Measurements from ENCODE around the gene AP2B1. TPM values are rescaled to one million over a fixed set of nuclear protein-coding genes. Genes with fewer than 3 reads are reported as not detected.

The AP2B1 gene
- total and polyA plus RNA-seq, 2 experiments from 2014 or later: 76.1 to 87.0 TPM

- no peak overlapping the region for H2AFZ ChIP-seq
- H3K79me2 ChIP-seq: no peaks in the 10 kb centered on the region
- H3K4me3 ChIP-seq: no peak overlapping the region
- WGBS (ENCODE audit: low lambda C conversion rate, missing lambda C conversion rate): 58% methylated on average over 2 of the region's 2 CpGs
- no peaks in the 10 kb centered on the region for H3K27me3 ChIP-seq
- H3K4me2 ChIP-seq: no peak overlapping the region
- TF ChIP-seq EZH2 (IDR thresholded peaks at IDR 0.05; ENCODE audit: borderline replicate concordance): no peak
- no peak for TF ChIP-seq EZH2phosphoT487 (IDR thresholded peaks at IDR 0.05; ENCODE audit: low read depth, severe bottlenecking, unreplicated experiment)
- TF ChIP-seq, protein P1, sequence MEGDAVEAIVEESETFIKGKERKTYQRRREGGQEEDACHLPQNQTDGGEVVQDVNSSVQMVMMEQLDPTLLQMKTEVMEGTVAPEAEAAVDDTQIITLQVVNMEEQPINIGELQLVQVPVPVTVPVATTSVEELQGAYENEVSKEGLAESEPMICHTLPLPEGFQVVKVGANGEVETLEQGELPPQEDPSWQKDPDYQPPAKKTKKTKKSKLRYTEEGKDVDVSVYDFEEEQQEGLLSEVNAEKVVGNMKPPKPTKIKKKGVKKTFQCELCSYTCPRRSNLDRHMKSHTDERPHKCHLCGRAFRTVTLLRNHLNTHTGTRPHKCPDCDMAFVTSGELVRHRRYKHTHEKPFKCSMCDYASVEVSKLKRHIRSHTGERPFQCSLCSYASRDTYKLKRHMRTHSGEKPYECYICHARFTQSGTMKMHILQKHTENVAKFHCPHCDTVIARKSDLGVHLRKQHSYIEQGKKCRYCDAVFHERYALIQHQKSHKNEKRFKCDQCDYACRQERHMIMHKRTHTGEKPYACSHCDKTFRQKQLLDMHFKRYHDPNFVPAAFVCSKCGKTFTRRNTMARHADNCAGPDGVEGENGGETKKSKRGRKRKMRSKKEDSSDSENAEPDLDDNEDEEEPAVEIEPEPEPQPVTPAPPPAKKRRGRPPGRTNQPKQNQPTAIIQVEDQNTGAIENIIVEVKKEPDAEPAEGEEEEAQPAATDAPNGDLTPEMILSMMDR (IDR thresholded peaks at IDR 0.05; ENCODE audit: poor library complexity): no peak
- no peaks in the 10 kb centered on the region for H3K9me2 ChIP-seq (replicated peaks; ENCODE audit: insufficient read depth)
- no peaks in the 10 kb centered on the region for H4K20me1 ChIP-seq (ENCODE audit: insufficient read depth, poor library complexity, severe bottlenecking)
- H3K9me3 ChIP-seq (ENCODE audit: low read depth): no peaks in the 10 kb centered on the region
- no peaks in the 10 kb centered on the region for H3K36me3 ChIP-seq (replicated peaks; ENCODE audit: insufficient read depth, low read depth)
- no peak for DNase-seq (ENCODE audit: low spot score)
- H3K4me1 ChIP-seq (ENCODE audit: insufficient read depth): no peaks in the 10 kb centered on the region
- H3K27ac ChIP-seq: no peak overlapping the region
These were observed 107.8 kb downstream of the AP2B1 start for GRCh38 chr17:35694906-35695305.

DNA sequence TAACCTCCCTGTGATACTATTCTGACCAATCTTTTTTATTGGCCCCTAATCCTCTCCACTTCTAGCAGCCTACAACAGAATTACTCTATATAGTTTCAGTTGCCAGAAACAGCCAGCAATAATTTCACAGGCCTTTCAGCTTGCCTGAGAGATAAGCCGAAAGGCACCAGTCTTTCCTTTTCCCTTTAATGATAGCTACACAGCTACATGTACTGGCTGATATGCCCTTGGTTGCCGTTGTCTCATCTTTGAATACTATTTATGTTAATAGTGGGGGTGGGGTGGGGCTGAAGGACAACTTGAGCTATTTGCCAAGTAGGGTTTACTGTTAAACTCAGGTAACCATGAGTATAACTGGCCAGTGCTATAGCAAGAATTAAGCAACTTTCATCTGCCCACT, 108.5 kb downstream of the AP2B1 start:
- no peak overlapping the region for H3K27ac ChIP-seq
- 49% methylated on average over 2 of the region's 2 CpGs for WGBS (ENCODE audit: low lambda C conversion rate, missing lambda C conversion rate)
- no peaks in the 10 kb centered on the region for H3K4me1 ChIP-seq (ENCODE audit: insufficient read depth)
- H3K36me3 ChIP-seq (replicated peaks; ENCODE audit: insufficient read depth, low read depth): no peaks in the 10 kb centered on the region
- no peak overlapping the region for H3K4me3 ChIP-seq
- H2AFZ ChIP-seq: no peak overlapping the region
- no peaks in the 10 kb centered on the region for H3K79me2 ChIP-seq
- DNase-seq (ENCODE audit: low spot score): no peak
- no peaks in the 10 kb centered on the region for H4K20me1 ChIP-seq (ENCODE audit: insufficient read depth, poor library complexity, severe bottlenecking)
- H3K9me2 ChIP-seq (replicated peaks; ENCODE audit: insufficient read depth): no peaks in the 10 kb centered on the region
- no peak overlapping the region for H3K4me2 ChIP-seq
- H3K27me3 ChIP-seq: no peaks in the 10 kb centered on the region
- no peaks in the 10 kb centered on the region for H3K9me3 ChIP-seq (ENCODE audit: low read depth)
- TF ChIP-seq, protein P1 (IDR thresholded peaks at IDR 0.05; ENCODE audit: poor library complexity): no peak
- TF ChIP-seq EZH2 (IDR thresholded peaks at IDR 0.05; ENCODE audit: borderline replicate concordance): no peak

- Histone ChIP-seq H3K36me3 (replicated peaks; ENCODE audit: insufficient read depth, low read depth) (no peaks in the 10 kb centered on the region), H3K9me3 (ENCODE audit: low read depth) (no peaks in the 10 kb centered on the region), H2AFZ (no peak overlapping the region), H3K27me3 (no peaks in the 10 kb centered on the region), H3K4me3 (no peak overlapping the region), H3K4me1 (ENCODE audit: insufficient read depth) (no peaks in the 10 kb centered on the region), H3K9me2 (replicated peaks; ENCODE audit: insufficient read depth) (no peaks in the 10 kb centered on the region), H3K4me2 (no peak overlapping the region), H3K27ac (no peak overlapping the region), H3K79me2 (no peaks in the 10 kb centered on the region), H4K20me1 (ENCODE audit: insufficient read depth, poor library complexity, severe bottlenecking) (no peaks in the 10 kb centered on the region)
- TF ChIP-seq, protein P1 (IDR thresholded peaks at IDR 0.05; ENCODE audit: poor library complexity): no peak
- no peak for TF ChIP-seq EZH2phosphoT487 (IDR thresholded peaks at IDR 0.05; ENCODE audit: low read depth, severe bottlenecking, unreplicated experiment)
- TF ChIP-seq EZH2 (IDR thresholded peaks at IDR 0.05; ENCODE audit: borderline replicate concordance): no peak
- 85% methylated on average over 2 of the region's 2 CpGs for WGBS (ENCODE audit: low lambda C conversion rate, missing lambda C conversion rate)
- DNase-seq (ENCODE audit: low spot score): no peak
These were observed 111.7 kb downstream of the AP2B1 start for GRCh38 chr17:35698800-35699199.

GRCh38 chr17:35700150-35700549, 113.0 kb downstream of the AP2B1 start:
- Histone ChIP-seq H2AFZ (no peak overlapping the region), H3K79me2 (no peaks in the 10 kb centered on the region), H4K20me1 (ENCODE audit: insufficient read depth, poor library complexity, severe bottlenecking) (no peaks in the 10 kb centered on the region), H3K36me3 (replicated peaks; ENCODE audit: insufficient read depth, low read depth) (no peaks in the 10 kb centered on the region), H3K27ac (no peak overlapping the region), H3K9me2 (replicated peaks; ENCODE audit: insufficient read depth) (no peaks in the 10 kb centered on the region), H3K27me3 (no peaks in the 10 kb centered on the region), H3K9me3 (ENCODE audit: low read depth) (no peaks in the 10 kb centered on the region), H3K4me1 (ENCODE audit: insufficient read depth) (no peaks in the 10 kb centered on the region), H3K4me2 (no peak overlapping the region), H3K4me3 (no peak overlapping the region)
- TF ChIP-seq, protein P1 (IDR thresholded peaks at IDR 0.05; ENCODE audit: poor library complexity): no peak
- no peak for TF ChIP-seq EZH2 (IDR thresholded peaks at IDR 0.05; ENCODE audit: borderline replicate concordance)
- TF ChIP-seq EZH2phosphoT487 (IDR thresholded peaks at IDR 0.05; ENCODE audit: low read depth, severe bottlenecking, unreplicated experiment): no peak
- DNase-seq (ENCODE audit: low spot score): no peak
- WGBS (ENCODE audit: low lambda C conversion rate, missing lambda C conversion rate): 90% methylated on average over 6 of the region's 6 CpGs
